ENCODE measurements around the gene SLC8A1.

Gene SLC8A1

GRCh38 chr2:40433736-40434135 lies 18.2 kb downstream of the SLC8A1 start:
- TF ChIP-seq, protein P1, sequence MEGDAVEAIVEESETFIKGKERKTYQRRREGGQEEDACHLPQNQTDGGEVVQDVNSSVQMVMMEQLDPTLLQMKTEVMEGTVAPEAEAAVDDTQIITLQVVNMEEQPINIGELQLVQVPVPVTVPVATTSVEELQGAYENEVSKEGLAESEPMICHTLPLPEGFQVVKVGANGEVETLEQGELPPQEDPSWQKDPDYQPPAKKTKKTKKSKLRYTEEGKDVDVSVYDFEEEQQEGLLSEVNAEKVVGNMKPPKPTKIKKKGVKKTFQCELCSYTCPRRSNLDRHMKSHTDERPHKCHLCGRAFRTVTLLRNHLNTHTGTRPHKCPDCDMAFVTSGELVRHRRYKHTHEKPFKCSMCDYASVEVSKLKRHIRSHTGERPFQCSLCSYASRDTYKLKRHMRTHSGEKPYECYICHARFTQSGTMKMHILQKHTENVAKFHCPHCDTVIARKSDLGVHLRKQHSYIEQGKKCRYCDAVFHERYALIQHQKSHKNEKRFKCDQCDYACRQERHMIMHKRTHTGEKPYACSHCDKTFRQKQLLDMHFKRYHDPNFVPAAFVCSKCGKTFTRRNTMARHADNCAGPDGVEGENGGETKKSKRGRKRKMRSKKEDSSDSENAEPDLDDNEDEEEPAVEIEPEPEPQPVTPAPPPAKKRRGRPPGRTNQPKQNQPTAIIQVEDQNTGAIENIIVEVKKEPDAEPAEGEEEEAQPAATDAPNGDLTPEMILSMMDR (IDR thresholded peaks at IDR 0.05; ENCODE audit: low read depth, low read length, missing control alignments) = no peak
- in situ Hi-C loops (cut with HindIII; ENCODE audit: low sequenced_read_pairs) = no loop called here
- H3K4me3 ChIP-seq (ENCODE audit: low read depth, low read length) = no peak overlapping the region
- no peak for DNase-seq (ENCODE audit: low read depth)

- H3K4me3 ChIP-seq (ENCODE audit: low read depth, low read length) = no peak overlapping the region
- TF ChIP-seq, protein P1 (IDR thresholded peaks at IDR 0.05; ENCODE audit: low read depth, low read length, missing control alignments) = no peak
- in situ Hi-C loops (cut with HindIII; ENCODE audit: low sequenced_read_pairs) = no loop called here
- DNase-seq (ENCODE audit: low read depth) = no peak
Observed at GRCh38 chr2:40432921-40433483, 18.9 kb downstream of the SLC8A1 start.

GRCh38 chr2:40431600-40431955 lies 20.3 kb downstream of the SLC8A1 start:
- H3K4me3 ChIP-seq (ENCODE audit: low read depth, low read length) = no peak overlapping the region
- in situ Hi-C loops (cut with HindIII; ENCODE audit: low sequenced_read_pairs) = no loop called here
- TF ChIP-seq, protein P1 (IDR thresholded peaks at IDR 0.05; ENCODE audit: low read depth, low read length, missing control alignments) = no peak
- DNase-seq (ENCODE audit: low read depth) = no peak

GRCh38 chr2:40430776-40431599 lies 20.9 kb downstream of the SLC8A1 start:
- DNase-seq (ENCODE audit: low read depth) = no peak
- TF ChIP-seq, protein P1 (IDR thresholded peaks at IDR 0.05; ENCODE audit: low read depth, low read length, missing control alignments) = no peak
- no peak overlapping the region for H3K4me3 ChIP-seq (ENCODE audit: low read depth, low read length)
- in situ Hi-C loops (cut with HindIII; ENCODE audit: low sequenced_read_pairs) = no loop called here

DNA sequence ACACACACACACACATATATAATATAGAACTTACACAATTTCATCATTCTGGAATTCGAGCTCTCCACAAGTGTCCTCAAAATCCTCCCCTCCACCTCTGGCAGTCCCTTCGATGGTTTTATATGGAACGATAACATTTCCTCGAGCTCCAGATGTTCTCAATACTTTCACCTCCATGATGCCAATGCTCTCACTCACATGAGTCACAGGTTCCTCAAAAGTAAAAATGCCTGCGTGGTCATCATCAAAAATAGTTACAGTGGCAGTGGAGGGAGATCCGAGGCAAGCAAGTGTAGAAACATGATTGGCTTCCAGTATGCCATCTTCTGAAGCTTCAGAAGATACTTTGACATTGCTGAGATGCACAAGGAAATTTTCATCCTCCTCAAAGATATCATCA lies 23.5 kb downstream of the SLC8A1 start:
- in situ Hi-C loops (cut with HindIII; ENCODE audit: low sequenced_read_pairs) = no loop called here
- H3K4me3 ChIP-seq (ENCODE audit: low read depth, low read length) = no peak overlapping the region
- TF ChIP-seq, protein P1 (IDR thresholded peaks at IDR 0.05; ENCODE audit: low read depth, low read length, missing control alignments) = no peak
- no peak for DNase-seq (ENCODE audit: low read depth)

GRCh38 chr2:40421631-40422297 lies 30.1 kb downstream of the SLC8A1 start:
- TF ChIP-seq, protein P1 (IDR thresholded peaks at IDR 0.05; ENCODE audit: low read depth, low read length, missing control alignments) = no peak
- in situ Hi-C loops (cut with HindIII; ENCODE audit: low sequenced_read_pairs) = no loop called here
- H3K4me3 ChIP-seq (ENCODE audit: low read depth, low read length) = no peak overlapping the region
- DNase-seq (ENCODE audit: low read depth) = no peak

Measured in astrocyte of the cerebellum (primary cell).